GM21515 (cell line): ENCODE measurements around the gene AHCYL1.

Experiments
- ATAC-seq: cut with Tn5 transposase; IDR thresholded peaks from one replicate; pipeline ENCODE4 v1.9.1; 2021; ENCODE audit not compliant: unreplicated experiment

Gene AHCYL1

DNA sequence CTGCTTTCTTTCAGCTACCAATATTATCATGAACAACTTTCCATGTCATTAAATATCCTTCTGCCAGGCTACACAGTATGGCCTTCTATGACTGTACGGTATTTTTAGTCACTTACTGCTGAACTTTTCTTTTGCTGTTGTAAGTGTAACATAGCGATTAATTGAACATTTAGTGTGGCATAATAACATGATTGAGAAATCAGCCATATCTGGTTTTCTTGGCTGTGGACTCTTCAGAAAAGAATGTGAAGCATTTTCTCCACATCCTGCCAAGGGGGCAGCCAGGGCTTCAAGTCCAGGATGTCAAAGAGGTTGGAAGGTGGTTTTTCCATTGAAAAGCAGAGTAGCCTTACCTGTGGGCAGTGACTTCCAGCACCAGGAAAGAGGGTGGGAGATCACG, 8.8 kb upstream of the AHCYL1 start:
- no peak for ATAC-seq

DNA sequence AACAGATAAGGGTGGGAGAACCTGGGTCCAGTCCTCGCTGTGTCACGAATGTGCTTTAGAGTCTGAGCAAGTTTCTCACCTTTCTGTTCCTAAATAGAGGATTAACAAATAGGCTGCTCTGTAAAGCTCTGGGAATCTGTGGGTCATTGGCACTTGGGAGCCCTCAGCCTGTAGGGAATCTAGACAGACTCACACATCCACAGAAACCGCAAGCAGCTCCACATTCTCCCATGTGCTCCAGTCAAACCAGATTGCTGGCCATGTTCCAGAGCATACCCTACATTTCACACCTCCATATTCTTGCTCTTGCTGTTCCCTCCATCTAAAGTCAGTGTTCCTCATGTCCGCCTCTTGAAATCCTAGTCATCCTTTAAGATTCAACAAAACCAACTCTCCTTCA, 7.8 kb upstream of the AHCYL1 start:
- no peak for ATAC-seq

DNA sequence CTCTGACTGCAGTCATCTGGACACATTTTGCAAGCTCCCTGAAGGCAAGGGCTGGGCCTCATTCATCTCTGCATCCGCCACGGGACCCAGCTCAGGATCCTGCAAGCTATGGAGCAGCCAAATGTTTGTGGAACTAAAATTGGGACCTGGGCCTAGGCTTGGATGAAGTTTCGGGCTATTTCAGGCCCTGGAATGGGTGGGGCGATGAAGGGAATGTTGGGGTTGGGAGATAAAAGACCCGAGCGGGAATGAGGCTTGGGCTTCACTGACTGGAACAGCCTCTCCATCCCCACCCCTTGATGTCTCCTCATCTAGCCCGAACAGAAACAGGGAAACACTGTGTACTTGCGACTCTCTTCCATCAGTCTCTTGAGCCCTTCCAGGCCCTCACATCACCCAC, 7.3 kb upstream of the AHCYL1 start:
- ATAC-seq = no peak

DNA sequence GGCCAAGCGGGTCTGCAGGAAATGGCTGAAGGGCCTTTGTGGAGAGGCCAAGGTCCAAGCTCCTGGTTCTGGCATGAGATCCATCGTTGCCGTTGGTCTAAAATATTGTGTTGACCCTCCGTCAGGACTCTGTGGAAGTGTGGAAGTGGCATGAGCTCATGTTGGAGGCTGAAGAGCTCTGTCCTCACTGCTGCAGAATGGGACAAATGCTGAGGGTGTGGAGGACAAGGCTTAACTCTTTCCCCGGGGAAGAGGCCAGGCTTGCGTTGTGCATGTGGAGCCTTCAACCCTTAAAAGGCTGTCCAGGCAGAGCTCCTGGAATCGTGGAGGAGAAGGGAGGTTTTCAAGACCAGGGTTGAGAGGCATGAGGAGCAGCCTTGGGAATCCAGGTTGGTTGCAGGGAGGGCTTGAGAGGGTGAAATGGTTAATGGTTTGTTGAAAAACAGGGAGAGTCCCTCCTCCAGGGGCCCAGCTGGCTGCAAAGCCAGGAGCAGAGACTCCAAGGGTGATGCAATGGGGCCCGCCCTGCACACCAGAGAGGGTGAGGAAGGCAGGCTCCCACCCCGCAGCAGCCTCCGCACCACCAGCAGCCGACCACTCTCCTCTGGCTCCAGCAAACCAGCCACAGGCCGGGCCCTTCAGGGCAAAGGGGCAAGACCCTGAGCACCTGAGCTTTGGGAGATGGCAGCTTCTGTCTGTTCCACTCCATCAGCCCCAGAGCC, 6.7 kb upstream of the AHCYL1 start:
- no peak for ATAC-seq

DNA sequence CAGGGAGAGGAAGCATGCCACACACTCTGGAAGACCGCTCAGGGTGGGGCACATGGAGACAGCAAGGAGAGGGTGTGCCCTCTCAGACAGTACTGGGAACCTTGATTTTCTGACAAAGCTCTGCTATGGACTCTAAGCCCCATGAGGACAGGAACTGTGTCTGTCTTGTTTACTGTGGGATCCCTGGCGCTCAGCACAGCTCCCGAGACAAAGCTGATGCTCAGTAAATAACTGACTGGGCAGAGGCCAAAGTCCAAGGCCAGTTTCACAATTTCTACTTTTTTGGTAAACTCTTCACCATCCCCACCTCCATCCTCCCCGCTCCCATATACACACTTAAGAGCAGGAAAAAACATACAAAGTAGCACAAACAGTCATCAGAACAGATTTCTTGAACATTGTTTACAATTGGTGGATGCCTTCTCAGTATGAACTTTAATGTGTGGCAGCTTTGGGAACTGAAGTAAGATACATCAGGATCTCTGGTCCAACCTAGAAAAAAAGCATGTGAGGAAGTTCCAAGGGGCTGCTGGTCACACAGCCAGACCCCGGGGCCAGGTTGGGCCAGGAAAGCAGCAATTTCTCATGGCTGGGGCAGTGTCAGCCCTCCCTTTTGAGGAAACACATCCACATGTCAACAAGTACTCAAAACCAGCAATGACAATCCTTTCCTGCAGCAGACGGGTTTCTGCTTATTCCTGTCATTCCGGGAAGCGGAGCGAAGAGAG, 5.6 kb upstream of the AHCYL1 start:
- ATAC-seq = no peak

DNA sequence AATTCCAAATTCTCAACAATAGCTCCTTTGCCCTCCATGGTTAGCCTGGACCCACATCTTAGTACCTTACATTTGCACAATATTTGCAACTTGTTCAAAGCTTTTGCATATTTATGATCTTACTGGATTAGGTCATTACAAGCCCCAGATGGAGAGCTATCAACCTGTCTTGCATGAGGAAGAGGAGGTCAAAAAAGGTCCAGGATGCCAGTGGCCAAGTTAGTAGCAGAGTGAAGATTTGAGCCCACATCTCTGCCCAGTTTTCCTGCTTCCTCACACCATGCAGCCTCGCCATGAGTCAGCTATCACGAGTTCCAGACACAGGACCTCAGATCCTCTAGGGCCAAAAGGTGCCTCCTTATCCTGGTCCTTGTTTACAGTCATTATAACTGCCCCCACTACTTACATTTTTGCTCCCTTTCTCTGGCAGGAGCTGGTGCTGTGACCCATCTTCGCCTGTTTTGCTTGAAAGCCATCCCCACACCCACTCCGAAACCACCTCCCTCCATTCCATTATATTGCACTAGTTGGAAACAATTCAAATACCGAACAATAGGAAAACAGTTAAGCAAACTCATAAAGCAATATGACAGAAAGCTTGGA, 5.0 kb upstream of the AHCYL1 start:
- ATAC-seq = no peak

DNA sequence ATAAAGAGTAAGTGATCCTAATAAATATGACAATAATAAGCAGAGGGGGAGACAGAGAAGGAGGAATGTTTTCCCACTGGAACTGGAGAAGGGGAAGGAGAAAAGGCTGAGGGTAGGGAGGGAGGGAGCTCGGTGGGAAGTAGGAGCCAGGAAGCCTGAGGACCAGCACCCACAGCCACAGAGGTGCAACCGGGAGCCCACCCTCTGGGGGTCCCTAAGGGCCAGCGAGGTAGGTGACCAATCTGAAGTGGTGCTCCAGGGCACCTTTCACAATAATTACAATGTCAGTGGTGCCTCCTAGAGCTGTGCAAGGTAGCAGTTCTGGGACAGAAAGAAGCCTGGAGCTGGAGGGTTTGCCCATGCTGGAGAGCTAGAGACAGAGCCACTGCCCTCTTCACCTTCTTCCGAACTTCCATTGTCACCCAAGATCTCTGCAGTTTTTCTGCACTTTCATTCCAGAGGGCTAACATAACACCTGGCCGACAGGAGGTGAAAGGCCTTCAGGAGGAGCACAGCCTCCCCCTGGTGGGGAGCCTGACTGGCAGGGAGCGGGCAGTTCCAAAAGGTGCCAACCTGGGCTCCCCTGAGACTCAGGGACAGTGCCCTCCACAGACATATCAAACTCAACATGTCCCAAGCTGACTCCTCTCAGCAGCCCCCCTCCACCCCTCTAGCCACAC, 4.1 kb upstream of the AHCYL1 start:
- no peak for ATAC-seq

DNA sequence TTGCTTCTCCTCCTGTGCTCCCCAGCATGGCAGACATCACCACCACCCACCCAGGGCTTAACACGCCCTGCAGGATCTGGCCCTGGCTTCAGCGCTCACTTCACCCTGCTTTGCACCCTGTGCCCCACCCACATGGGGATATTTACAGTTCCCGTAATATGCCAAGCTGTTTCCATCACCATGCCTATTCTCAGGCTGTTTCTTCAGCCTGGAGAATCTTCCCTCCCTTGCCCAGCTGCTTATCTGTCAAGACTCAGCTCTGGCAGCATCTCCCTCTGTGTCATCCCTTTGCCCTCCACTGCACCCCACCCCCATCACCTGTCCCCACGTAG, 3.6 kb upstream of the AHCYL1 start:
- ATAC-seq = no peak

DNA sequence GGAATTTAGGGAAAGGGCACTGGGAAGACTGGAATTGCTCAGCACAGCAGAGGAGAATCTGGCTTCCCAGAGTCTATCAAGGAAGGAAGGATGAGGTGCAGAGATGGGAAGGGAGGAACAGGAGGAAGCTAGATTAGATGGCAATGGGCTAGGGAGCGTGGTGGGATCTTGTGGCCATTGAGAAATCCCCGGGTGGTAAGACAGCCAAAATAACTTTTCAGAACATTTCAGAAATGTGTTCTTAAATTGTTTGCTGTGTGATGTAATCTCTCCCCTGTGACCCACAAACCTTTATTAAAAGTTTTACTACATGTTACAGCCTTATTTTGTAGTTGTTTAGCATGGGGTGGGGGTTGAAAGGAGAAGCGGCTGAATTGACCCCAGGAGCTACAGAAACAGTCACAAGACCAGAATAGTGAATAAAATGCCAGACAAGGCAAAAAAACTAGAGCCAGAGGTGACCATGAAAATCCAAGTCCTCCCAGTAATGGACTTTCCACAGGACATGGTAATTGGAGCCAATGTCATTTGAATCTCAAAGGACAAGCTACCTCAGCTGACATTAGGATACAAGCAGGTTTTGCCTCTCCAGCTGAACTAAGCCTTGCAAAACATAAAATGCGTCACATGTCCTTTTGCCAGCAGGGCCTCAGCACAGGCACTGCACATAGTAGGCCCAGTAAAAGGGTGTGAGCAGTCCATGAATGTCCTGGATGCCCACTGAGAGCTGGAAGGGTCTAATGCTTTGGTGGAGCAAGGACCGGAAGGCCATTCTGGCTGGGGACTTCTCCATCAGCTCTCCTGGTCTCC, 980 bp upstream of the AHCYL1 start:
- ATAC-seq = no peak

DNA sequence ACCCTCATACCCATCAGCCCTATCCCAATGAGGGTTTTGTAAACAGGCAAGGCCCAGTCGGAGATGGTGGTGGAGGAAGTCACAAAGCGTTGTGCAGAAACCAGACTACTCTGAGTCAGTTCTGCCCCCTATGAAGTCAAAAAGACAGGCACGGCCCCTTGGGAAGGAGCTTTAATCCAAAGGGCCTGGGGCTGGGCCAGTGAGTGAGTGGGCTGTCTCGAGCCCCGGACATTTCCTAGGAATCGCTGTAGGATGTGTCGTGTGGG, 442 bp upstream of the AHCYL1 start:
- no peak for ATAC-seq

DNA sequence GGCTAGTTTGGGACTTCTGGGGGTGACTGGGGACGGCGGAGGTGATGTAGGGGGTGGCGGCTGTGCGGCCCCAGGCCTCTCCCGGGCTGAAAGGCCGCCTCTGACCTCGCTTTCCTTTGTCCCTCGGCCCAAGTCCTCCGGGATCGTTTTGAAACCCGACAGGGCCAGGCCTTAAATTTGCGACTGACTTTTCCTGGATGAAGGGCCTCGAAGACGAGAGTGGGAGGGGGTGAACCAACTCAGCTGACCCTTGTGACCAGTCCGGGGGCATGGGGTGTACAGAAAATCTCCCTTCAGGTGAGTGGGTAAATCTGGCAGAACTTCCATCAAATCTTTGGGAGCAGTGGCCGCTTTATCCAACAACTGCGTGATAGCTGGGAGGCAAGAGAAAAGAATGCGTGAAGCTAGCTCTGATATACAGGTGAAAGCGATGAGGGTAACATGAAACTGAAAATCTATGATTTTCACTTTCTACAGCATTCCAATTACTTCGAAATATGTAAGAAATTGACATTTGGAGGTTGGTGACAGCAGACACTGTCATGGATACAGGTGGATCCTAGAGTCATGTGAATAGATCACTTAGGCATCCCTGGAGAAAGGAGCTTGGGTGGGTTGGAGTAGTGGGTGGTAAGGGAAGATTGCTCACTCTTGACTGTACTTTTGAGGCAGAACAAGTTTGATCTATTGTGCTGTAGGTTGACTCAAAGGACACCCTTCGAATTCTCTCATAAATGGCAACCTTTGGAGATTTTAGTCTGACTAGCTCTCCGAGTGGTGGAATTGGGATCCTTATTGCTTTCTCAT, 885 bp downstream of the AHCYL1 start:
- no peak for ATAC-seq

DNA sequence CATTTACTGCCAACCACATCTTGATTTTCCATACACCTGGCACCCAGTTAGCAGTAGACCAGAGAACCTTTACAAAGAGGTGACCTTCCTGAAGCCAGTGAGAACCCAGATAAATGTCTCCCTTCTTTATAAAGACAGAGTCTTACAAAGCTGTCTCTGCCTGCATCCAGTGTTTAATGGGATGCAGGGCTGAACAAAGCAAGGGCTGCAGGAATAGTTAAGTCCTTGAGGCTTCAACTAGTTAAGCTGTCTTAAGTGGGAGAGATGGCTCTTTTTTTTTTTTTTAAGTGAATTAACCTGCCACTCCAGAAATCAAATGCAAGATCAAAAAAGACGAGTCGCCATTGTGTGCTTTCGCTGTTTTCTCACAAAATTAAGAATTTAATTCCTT, 1.5 kb downstream of the AHCYL1 start:
- no peak for ATAC-seq

DNA sequence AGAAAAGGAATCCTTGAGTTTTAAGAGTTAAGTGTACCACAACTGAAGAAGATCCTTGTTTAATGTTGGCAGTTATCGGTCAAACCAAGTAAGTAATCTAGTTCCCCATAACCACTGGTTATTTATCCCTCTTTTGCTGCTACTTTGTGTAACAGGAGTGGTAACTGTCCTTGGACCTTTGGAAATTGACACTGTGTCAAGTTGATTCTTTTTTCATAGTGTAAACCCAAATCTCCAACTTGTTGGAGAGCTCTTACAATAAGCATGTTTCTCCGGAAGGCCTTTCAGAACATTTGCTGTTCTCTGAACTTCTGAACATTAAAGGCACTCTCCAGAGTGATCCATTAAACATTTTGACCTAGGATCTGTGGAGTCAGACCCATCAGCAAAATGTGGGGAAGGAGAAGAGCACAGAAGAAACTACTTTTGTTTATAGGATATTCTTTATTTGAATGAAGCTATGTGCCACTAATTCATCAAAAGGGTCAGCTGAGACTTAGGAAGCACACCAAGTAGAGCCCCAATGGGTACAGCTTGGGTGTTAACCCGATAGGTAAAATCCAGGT, 3.9 kb downstream of the AHCYL1 start:
- ATAC-seq = no peak

DNA sequence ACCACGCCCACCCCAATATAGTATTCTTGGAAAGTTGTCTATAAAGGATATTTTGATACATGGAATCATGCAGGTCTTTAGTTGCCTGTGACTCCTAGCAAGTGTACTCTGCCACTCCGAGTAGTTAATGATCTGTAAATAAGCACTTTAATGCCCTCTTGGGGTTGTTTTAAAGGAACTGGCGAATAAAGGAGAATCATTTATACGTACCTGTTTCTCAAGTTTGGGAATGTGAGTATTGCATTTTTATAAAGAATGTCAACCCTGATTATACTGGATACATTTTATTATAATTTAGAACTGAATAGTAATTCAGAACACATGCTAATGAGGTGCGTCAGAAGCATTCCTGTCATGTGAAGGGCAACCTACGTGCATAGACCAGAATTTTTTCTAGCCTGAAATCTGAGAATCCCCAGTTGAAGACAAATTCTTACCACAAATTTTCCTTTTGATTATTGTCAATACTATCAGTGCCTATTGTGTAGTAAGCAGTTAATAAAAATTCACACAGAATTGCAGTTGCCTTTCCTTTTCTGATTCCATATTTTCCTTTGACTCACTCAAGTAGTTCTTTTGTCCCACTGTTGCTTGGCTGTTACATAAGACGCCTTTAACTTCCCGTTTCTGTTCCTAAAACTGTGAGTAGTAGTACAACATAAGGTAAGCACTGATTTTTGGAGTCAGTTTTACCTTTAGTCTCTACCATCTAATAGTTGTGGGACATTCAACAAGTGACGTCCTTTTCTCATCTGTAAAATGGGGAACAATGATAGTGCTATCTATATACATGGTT, 5.1 kb downstream of the AHCYL1 start:
- ATAC-seq = no peak

DNA sequence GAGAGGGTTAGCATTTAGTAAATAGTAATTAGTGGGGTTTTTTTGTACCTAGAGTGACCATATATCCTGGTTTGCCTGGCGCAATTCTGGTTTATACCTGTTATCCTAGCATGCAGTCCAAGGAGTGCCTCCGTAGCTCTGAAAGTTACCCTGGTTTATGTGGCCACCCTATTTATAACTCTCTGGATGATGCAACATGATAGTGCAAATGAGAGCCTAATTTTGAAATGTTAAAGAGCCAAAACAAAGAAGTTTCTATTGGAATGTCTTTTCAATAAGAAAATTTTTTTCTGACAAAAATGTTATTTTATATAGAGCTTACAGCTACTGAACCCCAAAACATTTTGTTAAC, 5.7 kb downstream of the AHCYL1 start:
- no peak for ATAC-seq

DNA sequence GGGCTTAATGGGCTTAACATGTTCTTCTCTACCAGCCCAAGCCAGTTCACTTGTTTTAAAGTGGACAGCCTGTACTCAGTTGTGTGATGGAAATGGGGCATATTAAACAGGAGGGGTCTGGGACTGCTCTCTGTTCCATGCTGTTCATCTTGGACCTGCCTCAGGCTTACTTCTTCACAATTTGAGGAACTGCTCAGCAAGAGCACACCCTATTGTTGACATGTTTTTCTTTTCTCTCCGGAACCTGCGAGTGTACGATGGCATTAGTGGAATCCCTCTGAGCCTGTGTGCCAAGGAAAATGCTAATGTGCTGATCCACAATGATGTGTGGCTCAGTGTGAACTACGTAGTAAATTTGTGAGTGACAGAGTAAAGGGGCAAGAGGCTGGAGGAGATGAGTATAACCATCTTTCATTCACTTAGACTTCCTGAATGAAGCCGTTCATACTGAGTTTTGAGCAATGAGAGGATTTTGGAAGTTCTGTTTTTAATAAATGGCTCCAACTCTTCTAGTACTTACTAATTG, 6.9 kb downstream of the AHCYL1 start:
- no peak for ATAC-seq

DNA sequence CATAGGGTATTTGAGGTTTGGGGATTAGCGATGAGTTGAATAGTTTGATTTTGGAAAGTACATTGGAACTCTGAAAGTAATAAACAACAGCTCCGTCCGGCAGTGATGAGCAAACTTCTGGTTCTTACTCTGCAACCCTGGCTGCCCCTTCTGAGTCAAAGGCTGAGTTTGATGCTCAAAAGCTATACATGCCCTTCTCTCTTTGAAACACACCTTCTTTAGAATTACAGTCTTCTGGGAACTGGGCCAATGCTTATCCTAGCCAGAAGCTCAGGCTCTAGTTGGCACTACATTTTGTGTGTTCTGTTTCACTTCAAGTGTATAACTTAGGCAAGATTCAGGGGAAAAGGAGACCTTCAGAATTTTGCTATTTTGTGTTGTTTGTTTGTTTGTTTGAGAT, 9.3 kb downstream of the AHCYL1 start:
- ATAC-seq = no peak

DNA sequence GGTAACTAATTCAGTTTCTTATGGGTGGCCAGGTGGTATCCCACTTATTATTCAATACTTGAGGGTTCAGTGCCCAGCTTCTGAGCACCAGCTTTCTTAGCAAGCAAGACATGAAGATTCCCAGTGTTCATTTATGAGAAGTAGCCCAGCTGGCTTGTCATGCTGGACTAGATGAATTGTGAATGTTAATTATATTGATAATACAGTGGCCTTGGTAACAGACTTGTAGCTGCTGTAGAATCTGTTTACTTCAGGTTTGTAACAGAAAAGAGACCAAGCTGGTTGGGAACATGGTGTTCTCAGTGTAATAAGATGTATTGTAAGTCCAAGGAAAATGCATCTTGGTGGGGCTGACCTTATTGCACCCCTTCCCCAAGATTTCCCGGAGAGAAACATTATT, 10.1 kb downstream of the AHCYL1 start:
- no peak for ATAC-seq

DNA sequence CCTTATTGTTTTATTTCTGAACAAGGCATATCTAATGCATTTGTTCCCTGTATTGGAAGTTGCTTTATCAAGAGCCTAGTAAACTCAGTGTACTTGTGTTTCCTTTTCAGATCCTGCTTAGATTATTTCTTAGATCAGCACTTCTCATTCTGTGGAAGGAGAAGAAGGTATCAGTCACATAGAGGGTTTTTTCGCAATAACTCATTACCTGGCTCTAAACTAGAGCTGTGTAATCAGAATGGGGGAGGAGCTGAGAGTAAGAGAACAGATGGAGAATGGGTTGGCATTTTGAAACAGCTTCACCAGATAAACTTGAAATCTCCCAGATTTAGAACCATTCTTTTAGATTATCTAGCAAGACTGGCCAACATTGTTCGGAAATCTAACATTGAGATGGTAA, 11.0 kb downstream of the AHCYL1 start:
- no peak for ATAC-seq
